Trophoblast cell (in vitro differentiated cells and primary cell): ENCODE results near the gene CBR4.
"Not testable (repeated sequence)": the region's sequence is repeated elsewhere in the genome, so short reads cannot be mapped to it uniquely, and the experiment has no call there.

ENCODE experiments used
- DNase-seq, 2 donors: peaks; one replicate each; pipeline ENCODE4 v3.0.0-alpha.2; 2016
- H2AFZ ChIP-seq: 2 replicates; pipeline ENCODE4 v1.6.1; 2013; ENCODE audit warnings: low read length, moderate library complexity, mild to moderate bottlenecking; ENCODE audit not compliant: insufficient read depth, poor library complexity
- H2AK5ac ChIP-seq: 2 replicates; pipeline ENCODE4 v1.6.1; 2013; ENCODE audit warnings: mild to moderate bottlenecking, low read length
- H2BK120ac ChIP-seq: 2 replicates; pipeline ENCODE4 v1.6.1; 2013; ENCODE audit warnings: low read length, mild to moderate bottlenecking, moderate library complexity; ENCODE audit not compliant: insufficient read depth, poor library complexity
- H2BK12ac ChIP-seq: 2 replicates; pipeline ENCODE4 v1.6.1; 2013; ENCODE audit warnings: mild to moderate bottlenecking, low read length, moderate library complexity
- H2BK5ac ChIP-seq: 2 replicates; pipeline ENCODE4 v1.6.1; 2013; ENCODE audit warnings: low read length, low read depth, moderate library complexity, mild to moderate bottlenecking; ENCODE audit not compliant: poor library complexity
- H3K14ac ChIP-seq: 2 replicates; pipeline ENCODE4 v1.6.1; 2013; ENCODE audit warnings: mild to moderate bottlenecking, low read length
- H3K18ac ChIP-seq: 2 replicates; pipeline ENCODE4 v1.6.1; 2013; ENCODE audit warnings: mild to moderate bottlenecking, low read length
- H3K23ac ChIP-seq: 2 replicates; pipeline ENCODE4 v1.6.1; 2013; ENCODE audit warnings: low read length
- H3K27ac ChIP-seq: 2 replicates; pipeline ENCODE4 v1.5.1; 2013; ENCODE audit warnings: low read depth, mild to moderate bottlenecking, inconsistent platforms, low read length, moderate library complexity
- H3K27me3 ChIP-seq: 2 replicates; pipeline ENCODE4 v1.6.1; 2013; ENCODE audit warnings: inconsistent platforms, mild to moderate bottlenecking, low read length, moderate library complexity; ENCODE audit not compliant: insufficient read depth
- H3K36me3 ChIP-seq, 2 experiments: 1 replicate in 1 of 2; 2 replicates in 1 of 2; pipeline ENCODE4 v1.6.1; 2013; ENCODE audit warnings: low read length in 2 of 2, mild to moderate bottlenecking in 2 of 2, moderate library complexity in 1 of 2; ENCODE audit not compliant: insufficient read depth in 2 of 2, control insufficient read depth in 1 of 2
- H3K4ac ChIP-seq: 2 replicates; pipeline ENCODE4 v1.6.1; 2013; ENCODE audit warnings: low read depth, mild to moderate bottlenecking, low read length, moderate library complexity
- H3K4me1 ChIP-seq, 2 experiments: 1 replicate in 1 of 2; 2 replicates in 1 of 2; pipeline ENCODE4 v1.6.1; 2013; ENCODE audit warnings: low read length in 2 of 2, mild to moderate bottlenecking in 2 of 2, moderate library complexity in 1 of 2; ENCODE audit not compliant: insufficient read depth in 2 of 2, control insufficient read depth in 1 of 2
- H3K4me2 ChIP-seq: 2 replicates; pipeline ENCODE4 v1.6.1; 2013; ENCODE audit warnings: inconsistent platforms, mild to moderate bottlenecking, low read length, moderate library complexity
- H3K4me3 ChIP-seq: 2 replicates; pipeline ENCODE4 v1.5.1; 2013; ENCODE audit warnings: mild to moderate bottlenecking, low read depth, low read length, inconsistent platforms
- H3K79me1 ChIP-seq: one replicate; pipeline ENCODE4 v1.6.1; 2013; ENCODE audit warnings: low read length
- H3K79me2 ChIP-seq: 2 replicates; pipeline ENCODE4 v1.6.1; 2013; ENCODE audit warnings: low read length, mild to moderate bottlenecking; ENCODE audit not compliant: control insufficient read depth, insufficient read depth, poor library complexity
- H3K9ac ChIP-seq: 2 replicates; pipeline ENCODE4 v1.6.1; 2013; ENCODE audit warnings: mild to moderate bottlenecking, low read length
- H3K9me3 ChIP-seq: 2 replicates; pipeline ENCODE4 v1.6.1; 2013; ENCODE audit warnings: low read depth, mild to moderate bottlenecking, control low read depth, inconsistent platforms, low read length; ENCODE audit not compliant: insufficient read depth
- H4K12ac ChIP-seq: 2 replicates; pipeline ENCODE4 v1.6.1; 2013; ENCODE audit warnings: low read depth, mild to moderate bottlenecking, low read length, moderate library complexity
- H4K8ac ChIP-seq: 2 replicates; pipeline ENCODE4 v1.6.1; 2013; ENCODE audit warnings: low read depth, mild to moderate bottlenecking, low read length, moderate library complexity
- H4K91ac ChIP-seq: one replicate; pipeline ENCODE4 v1.6.1; 2013; ENCODE audit warnings: low read depth, mild to moderate bottlenecking, low read length, moderate library complexity
- WGBS: extraction: QIAGEN DNeasy Blood & Tissue Kit; methylation state at CpG from one replicate; pipeline ENCODE4 v1.1.7; 2013; ENCODE audit warnings: missing lambda C conversion rate; ENCODE audit not compliant: insufficient read length, insufficient coverage; ENCODE audit errors: extremely low coverage; 5-methylcytosine and 5-hydroxymethylcytosine counted together

Gene CBR4

DNA sequence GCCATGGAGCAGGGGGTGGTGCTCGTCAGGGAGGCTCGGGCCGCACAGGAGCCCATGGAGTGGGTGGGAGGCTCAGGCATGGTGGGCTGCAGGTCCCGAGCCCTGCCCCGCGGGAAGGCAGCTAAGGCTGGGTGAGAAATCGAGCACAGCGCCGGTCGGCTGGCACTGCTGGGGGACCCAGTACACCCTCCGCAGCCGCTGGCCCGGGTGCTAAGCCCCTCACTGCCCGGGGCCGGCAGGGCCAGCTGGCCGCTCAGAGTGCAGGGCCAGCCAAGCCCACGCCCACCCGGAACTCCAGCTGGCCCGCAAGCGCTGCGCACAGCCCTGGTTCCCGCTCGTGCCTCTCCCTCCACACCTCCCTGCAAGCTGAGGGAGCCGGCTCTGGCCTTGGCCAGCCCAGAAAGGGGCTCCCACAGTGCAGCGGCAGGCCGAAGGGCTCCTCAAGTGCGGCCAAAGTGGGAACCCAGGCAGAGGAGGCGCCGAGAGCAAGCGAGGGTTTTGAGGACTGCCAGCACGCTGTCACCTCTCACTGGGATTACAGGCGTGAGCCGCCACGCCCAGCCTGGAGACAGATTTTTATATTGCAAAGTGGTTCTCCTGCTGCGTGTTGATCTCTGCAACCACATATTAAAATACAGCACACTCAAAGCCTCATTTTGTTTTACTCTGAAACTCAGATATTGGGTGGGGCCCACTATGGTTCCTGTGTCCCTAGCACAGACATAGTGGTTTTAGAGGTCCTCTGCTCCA, 26.0 kb upstream of the CBR4 start:
- not testable (repeated sequence) for DNase-seq, H4K8ac ChIP-seq, H4K91ac ChIP-seq, H3K4ac ChIP-seq, H3K79me1 ChIP-seq, H2BK5ac ChIP-seq, H2AK5ac ChIP-seq, H3K79me2 ChIP-seq, H3K36me3 ChIP-seq, H4K12ac ChIP-seq, H3K27ac ChIP-seq, H3K18ac ChIP-seq, H2AFZ ChIP-seq, H3K23ac ChIP-seq, H2BK120ac ChIP-seq, H3K27me3 ChIP-seq, H3K14ac ChIP-seq, H3K4me1 ChIP-seq, H3K4me2 ChIP-seq, H3K9me3 ChIP-seq, H3K9ac ChIP-seq, H2BK12ac ChIP-seq, H3K4me3 ChIP-seq
- WGBS, result no CpG with 5 or more reads among the region's 35 CpGs

DNA sequence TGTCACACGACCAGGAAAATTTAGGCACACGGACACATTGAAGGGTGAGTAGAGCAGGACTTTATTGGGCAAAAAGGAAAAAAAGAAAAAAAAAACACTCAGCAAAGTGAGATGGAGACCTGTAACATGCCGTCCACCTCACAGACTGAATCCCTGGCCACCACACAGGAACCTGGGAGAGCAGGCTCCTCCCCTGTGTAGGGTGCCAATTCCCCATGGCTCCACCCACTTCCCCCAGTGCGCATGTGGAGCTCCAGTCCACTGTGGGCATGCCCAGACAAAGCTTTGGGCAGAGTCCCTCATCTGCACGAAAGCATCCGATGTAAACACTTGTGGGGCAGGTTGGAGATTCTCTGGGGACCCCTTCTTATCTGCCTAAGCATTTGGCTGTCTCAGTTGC, 23.6 kb upstream of the CBR4 start:
- Histone ChIP-seq H2BK5ac (no peak overlapping the region), H3K4me2 (no peak overlapping the region), H3K27ac (no peak overlapping the region), H3K23ac (no peak overlapping the region), H4K91ac (peak overlapping the region; percentile 51), H2BK12ac (no peak overlapping the region), H3K4ac (no peak overlapping the region), H4K8ac (no peak overlapping the region), H3K9me3 (no peaks in the 10 kb centered on the region), H2AFZ (no peak overlapping the region), H3K14ac (no peak overlapping the region), H3K4me3 (no peak overlapping the region), H2AK5ac (no peak overlapping the region), H3K18ac (no peak overlapping the region), H3K79me1 (no peaks in the 10 kb centered on the region), H3K4me1 (peaks cover 0 to 2% of the 10 kb centered on the region in 2 experiments), H2BK120ac (peak overlapping the region; percentile 38), H3K36me3 (no peaks in the 10 kb centered on the region), H3K79me2 (no peaks in the 10 kb centered on the region), H3K27me3 (no peaks in the 10 kb centered on the region), H4K12ac (no peak overlapping the region), H3K9ac (peak overlapping the region; percentile 45)
- peak; percentile 13 to 52 for DNase-seq
- no CpG with 5 or more reads among the region's 6 CpGs for WGBS

DNA sequence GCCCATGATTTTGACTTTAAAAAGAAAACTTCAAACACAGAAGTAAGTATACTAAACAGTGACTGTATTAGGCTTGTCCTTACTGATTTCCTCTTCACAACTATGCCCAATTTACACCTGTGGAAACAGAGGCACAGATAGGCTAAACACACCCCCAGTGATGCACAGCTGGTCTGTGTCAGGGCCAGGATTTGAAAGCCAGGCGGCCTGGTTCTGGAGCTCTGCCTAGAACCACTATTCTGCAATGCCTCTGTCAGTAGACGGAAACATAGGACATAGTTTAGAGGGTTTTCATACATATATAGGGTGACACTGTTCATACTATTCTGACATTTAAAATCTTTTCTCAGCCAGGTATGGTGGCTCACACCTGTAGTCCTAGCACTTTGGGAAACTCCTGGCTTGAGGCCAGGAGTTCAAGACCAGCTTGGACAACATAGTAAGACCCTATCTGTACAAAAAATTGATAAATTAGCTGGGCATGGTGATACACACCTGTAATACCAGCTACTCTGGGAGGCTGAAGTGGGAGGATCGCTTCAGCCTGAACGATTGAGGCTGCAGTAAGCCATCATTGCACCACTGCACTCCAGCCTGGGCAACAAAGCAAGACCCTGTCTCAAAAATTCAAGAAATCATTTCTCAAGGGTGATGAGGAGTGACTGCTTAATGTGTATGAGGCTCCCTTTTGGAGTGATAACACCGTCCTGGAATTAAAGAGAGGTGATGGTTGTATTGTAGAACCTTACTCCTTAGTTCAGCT, 23.0 kb upstream of the CBR4 start:
- H2AFZ ChIP-seq, result no peak overlapping the region
- peak overlapping the region; percentile 45 for H2BK12ac ChIP-seq
- no peak overlapping the region for H3K18ac ChIP-seq
- no CpG with 5 or more reads among the region's 5 CpGs for WGBS
- no peak overlapping the region for H3K14ac ChIP-seq
- no peaks in the 10 kb centered on the region for H3K27me3 ChIP-seq
- no peaks in the 10 kb centered on the region for H3K79me2 ChIP-seq
- no peak overlapping the region for H2BK120ac ChIP-seq
- no peak overlapping the region for H3K23ac ChIP-seq
- H3K9me3 ChIP-seq, result no peaks in the 10 kb centered on the region
- H3K4me2 ChIP-seq, result no peak overlapping the region
- no peak overlapping the region for H3K4ac ChIP-seq
- H3K79me1 ChIP-seq, result no peaks in the 10 kb centered on the region
- H3K4me1 ChIP-seq, result peaks cover 0 to 2% of the 10 kb centered on the region in 2 experiments
- H2BK5ac ChIP-seq, result no peak overlapping the region
- no peaks in the 10 kb centered on the region for H3K36me3 ChIP-seq
- no peak overlapping the region for H2AK5ac ChIP-seq
- H4K8ac ChIP-seq, result no peak overlapping the region
- H3K9ac ChIP-seq, result no peak overlapping the region
- DNase-seq, result no peak
- H3K4me3 ChIP-seq, result no peak overlapping the region
- H4K12ac ChIP-seq, result no peak overlapping the region
- no peak overlapping the region for H3K27ac ChIP-seq
- H4K91ac ChIP-seq, result no peak overlapping the region

DNA sequence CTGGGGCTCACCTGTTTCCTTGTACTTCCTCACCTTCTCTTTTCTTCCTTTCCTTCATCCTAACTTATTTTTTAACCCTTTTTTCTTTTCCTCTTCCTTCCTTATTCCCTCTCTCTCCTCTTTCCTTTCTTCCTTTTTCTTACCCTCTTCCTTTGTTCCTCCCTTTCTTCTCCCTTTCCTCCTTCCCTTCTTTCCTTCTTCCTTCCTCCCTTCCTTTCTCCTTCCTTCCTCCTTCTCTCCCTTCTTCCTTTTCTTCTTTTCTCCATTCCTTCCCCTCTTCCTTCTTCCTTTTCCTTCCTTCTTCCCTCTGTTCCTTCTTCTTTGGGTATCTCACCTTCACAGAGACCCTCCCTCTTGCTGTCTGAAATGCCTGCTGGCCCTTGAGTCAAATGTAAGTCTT, 22.1 kb upstream of the CBR4 start:
- H3K18ac ChIP-seq, result no peak overlapping the region
- H3K4me3 ChIP-seq, result no peak overlapping the region
- no peak overlapping the region for H3K27ac ChIP-seq
- H3K4ac ChIP-seq, result no peak overlapping the region
- H2BK5ac ChIP-seq, result no peak overlapping the region
- H3K23ac ChIP-seq, result no peak overlapping the region
- no peak overlapping the region for H4K12ac ChIP-seq
- no peak overlapping the region for H4K91ac ChIP-seq
- H2BK12ac ChIP-seq, result no peak overlapping the region
- no peaks in the 10 kb centered on the region for H3K9me3 ChIP-seq
- no peak overlapping the region for H3K4me2 ChIP-seq
- H3K9ac ChIP-seq, result no peak overlapping the region
- H3K79me1 ChIP-seq, result no peaks in the 10 kb centered on the region
- no peak overlapping the region for H4K8ac ChIP-seq
- H3K36me3 ChIP-seq, result no peaks in the 10 kb centered on the region
- H2AK5ac ChIP-seq, result no peak overlapping the region
- H2AFZ ChIP-seq, result no peak overlapping the region
- H3K27me3 ChIP-seq, result no peaks in the 10 kb centered on the region
- no peak overlapping the region for H3K14ac ChIP-seq
- no peak for DNase-seq
- H2BK120ac ChIP-seq, result no peak overlapping the region
- H3K79me2 ChIP-seq, result no peaks in the 10 kb centered on the region
- H3K4me1 ChIP-seq, result peaks cover 0 to 2% of the 10 kb centered on the region in 2 experiments
